HG02973 (cell line): ENCODE results near the gene XIAP.
"Not testable (repeated sequence)": the region's sequence is repeated elsewhere in the genome, so short reads cannot be mapped to it uniquely, and the experiment has no call there.

ENCODE experiments used
- ATAC-seq: cut with Tn5 transposase; IDR thresholded peaks from one replicate; pipeline ENCODE4 v1.9.1; 2021; ENCODE audit warnings: moderate library complexity; ENCODE audit not compliant: unreplicated experiment

XIAP gene

GRCh38 chrX:123873956-123874355 lies 14.1 kb downstream of the XIAP start:
- no peak for ATAC-seq

- ATAC-seq, result no peak
These were observed 16.3 kb downstream of the XIAP start for GRCh38 chrX:123876177-123876576.

GRCh38 chrX:123876844-123877243 lies 17.0 kb downstream of the XIAP start:
- ATAC-seq, result no peak

- ATAC-seq, result peak; percentile 82
These were observed 18.4 kb downstream of the XIAP start for GRCh38 chrX:123878252-123878721.

- no peak for ATAC-seq
These were observed 21.5 kb downstream of the XIAP start for GRCh38 chrX:123881330-123881729.

- ATAC-seq, result no peak
These were observed 22.5 kb downstream of the XIAP start for GRCh38 chrX:123882391-123882790.

GRCh38 chrX:123884809-123885408 lies 25.1 kb downstream of the XIAP start:
- ATAC-seq, result no peak

- no peak for ATAC-seq
These were observed 39.8 kb downstream of the XIAP start for GRCh38 chrX:123899701-123900100.

GRCh38 chrX:123903261-123903660 lies 43.4 kb downstream of the XIAP start:
- not testable (repeated sequence) for ATAC-seq

GRCh38 chrX:123905332-123905731 lies 45.5 kb downstream of the XIAP start:
- ATAC-seq, result no peak

GRCh38 chrX:123906557-123907316 lies 46.9 kb downstream of the XIAP start:
- ATAC-seq, result no peak

GRCh38 chrX:123909523-123909922 lies 49.7 kb downstream of the XIAP start:
- no peak for ATAC-seq

GRCh38 chrX:123917069-123917468 lies 57.2 kb downstream of the XIAP start:
- no peak for ATAC-seq

GRCh38 chrX:123918106-123918721 lies 58.4 kb downstream of the XIAP start:
- ATAC-seq, result no peak

- ATAC-seq, result no peak
These were observed 60.4 kb downstream of the XIAP start for GRCh38 chrX:123920105-123920785.

GRCh38 chrX:123923211-123923610 lies 63.4 kb downstream of the XIAP start:
- ATAC-seq, result no peak

GRCh38 chrX:123924186-123924585 lies 64.3 kb downstream of the XIAP start:
- no peak for ATAC-seq

GRCh38 chrX:123927845-123928244 lies 68.0 kb downstream of the XIAP start:
- no peak for ATAC-seq

- not testable (repeated sequence) for ATAC-seq
These were observed 72.2 kb downstream of the XIAP start for GRCh38 chrX:123932055-123932454.

- ATAC-seq, result no peak
These were observed 83.2 kb downstream of the XIAP start for GRCh38 chrX:123943074-123943473.

GRCh38 chrX:123943488-123943887 lies 83.6 kb downstream of the XIAP start:
- no peak for ATAC-seq
